MG63 (cell line): ENCODE results near the gene RAB4B. TPM values are rescaled to one million over a fixed set of nuclear protein-coding genes. Genes with fewer than 3 reads are reported as not detected.

Source experiments
- DNase-seq: peaks from one replicate; pipeline ENCODE4 v3.0.0-alpha.2; 2020
- H3K27me3 ChIP-seq: fragments of 250-450 bp; sonication (Bioruptor Pico); 2 replicates; pipeline ENCODE4 v1.5.1; 2020; ENCODE audit warnings: mild to moderate bottlenecking, moderate library complexity
- H3K36me3 ChIP-seq: fragments of 250-450 bp; sonication (Bioruptor Pico); 2 replicates; pipeline ENCODE4 v1.5.1; 2020; ENCODE audit warnings: mild to moderate bottlenecking, moderate library complexity
- H3K4me3 ChIP-seq: fragments of 250-450 bp; sonication (Bioruptor Pico); 2 replicates; pipeline ENCODE4 v1.5.1; 2020; ENCODE audit warnings: mild to moderate bottlenecking, moderate library complexity
- H3K9me3 ChIP-seq: fragments of 250-450 bp; sonication (Bioruptor Pico); 2 replicates; pipeline ENCODE4 v1.5.1; 2020; ENCODE audit warnings: mild to moderate bottlenecking, moderate library complexity
- total RNA-seq: library from RNA; depleted of rRNA; stranded (reverse); fragments of >200 nt; shearing (Covaris generic); gene quantifications from 2 replicates; pipeline ENCODE4 v1.2.3, GENCODE V29; 2014; ENCODE audit warnings: low replicate concordance

Gene RAB4B
- total RNA-seq, 1 experiment from 2014 or later: 41.2 TPM

- Histone ChIP-seq H3K4me3 (no peak overlapping the region), H3K36me3 (peaks cover 10% of the 10 kb centered on the region), H3K9me3 (no peaks in the 10 kb centered on the region), H3K27me3 (no peaks in the 10 kb centered on the region)
- DNase-seq: no peak
Measured at GRCh38 chr19:40744554-40745401, 33.3 kb upstream of the RAB4B start.

GRCh38 chr19:40745402-40745780 lies 32.7 kb upstream of the RAB4B start:
- DNase-seq: peak; percentile 31
- H3K9me3 ChIP-seq: no peaks in the 10 kb centered on the region
- no peak overlapping the region for H3K4me3 ChIP-seq
- H3K36me3 ChIP-seq: peaks cover 6% of the 10 kb centered on the region; the same call in 1 of the 2 replicates
- no peaks in the 10 kb centered on the region for H3K27me3 ChIP-seq

- DNase-seq: no peak
- Histone ChIP-seq H3K36me3 (peaks cover 12% of the 10 kb centered on the region), H3K9me3 (no peaks in the 10 kb centered on the region), H3K4me3 (no peak overlapping the region), H3K27me3 (no peaks in the 10 kb centered on the region)
Measured at GRCh38 chr19:40747536-40747935, 30.5 kb upstream of the RAB4B start.

GRCh38 chr19:40750058-40750873 lies 27.8 kb upstream of the RAB4B start, which contains the start of gene ACTMAP:
Gene ACTMAP, minus strand, starts transcription at chr19:40750477. Its CDS starts 674 bp downstream, at chr19:40749803.
- Histone ChIP-seq H3K27me3 (no peaks in the 10 kb centered on the region), H3K36me3 (peaks cover 32% of the 10 kb centered on the region), H3K4me3 (peak within 1 kb of the TSS; percentile 84), H3K9me3 (no peaks in the 10 kb centered on the region)
- peak; percentile 99 for DNase-seq

- Histone ChIP-seq H3K9me3 (no peaks in the 10 kb centered on the region), H3K36me3 (peaks cover 40% of the 10 kb centered on the region), H3K4me3 (peak within 1 kb of the TSS; percentile 84), H3K27me3 (no peaks in the 10 kb centered on the region)
- DNase-seq: peak; percentile 99
Measured at GRCh38 chr19:40750874-40751537, 27.0 kb upstream of the RAB4B start, which contains the start of gene SNRPA. Gene SNRPA, plus strand, starts transcription at chr19:40751203. Its CDS starts 206 bp downstream, at chr19:40751409.

- no peaks in the 10 kb centered on the region for H3K27me3 ChIP-seq
- peak overlapping the region; percentile 84 for H3K4me3 ChIP-seq
- DNase-seq: no peak
- H3K9me3 ChIP-seq: no peaks in the 10 kb centered on the region
- H3K36me3 ChIP-seq: peaks cover 52% of the 10 kb centered on the region
Measured at GRCh38 chr19:40752257-40752781, 25.7 kb upstream of the RAB4B start.

- DNase-seq: no peak
- H3K36me3 ChIP-seq: peaks cover 74% of the 10 kb centered on the region
- no peak overlapping the region for H3K4me3 ChIP-seq
- H3K27me3 ChIP-seq: no peaks in the 10 kb centered on the region
- no peaks in the 10 kb centered on the region for H3K9me3 ChIP-seq
Measured at GRCh38 chr19:40754611-40755247, 23.3 kb upstream of the RAB4B start.

- Histone ChIP-seq H3K4me3 (no peak overlapping the region), H3K36me3 (peaks cover 79% of the 10 kb centered on the region), H3K9me3 (no peaks in the 10 kb centered on the region), H3K27me3 (no peaks in the 10 kb centered on the region)
- DNase-seq: no peak
Measured at GRCh38 chr19:40755248-40755624, 22.8 kb upstream of the RAB4B start.

GRCh38 chr19:40755791-40756190 lies 22.3 kb upstream of the RAB4B start:
- Histone ChIP-seq H3K27me3 (no peaks in the 10 kb centered on the region), H3K9me3 (no peaks in the 10 kb centered on the region), H3K4me3 (no peak overlapping the region), H3K36me3 (peaks cover 85% of the 10 kb centered on the region)
- DNase-seq: no peak

- Histone ChIP-seq H3K9me3 (no peaks in the 10 kb centered on the region), H3K4me3 (no peak overlapping the region), H3K36me3 (peaks cover 89% of the 10 kb centered on the region), H3K27me3 (no peaks in the 10 kb centered on the region)
- DNase-seq: no peak
Measured at GRCh38 chr19:40756502-40757110, 21.4 kb upstream of the RAB4B start.

GRCh38 chr19:40758491-40758890 lies 19.6 kb upstream of the RAB4B start:
- no peak for DNase-seq
- peaks cover 92% of the 10 kb centered on the region for H3K36me3 ChIP-seq

GRCh38 chr19:40759352-40759751 lies 18.7 kb upstream of the RAB4B start:
- H3K27me3 ChIP-seq: no peaks in the 10 kb centered on the region
- no peak overlapping the region for H3K4me3 ChIP-seq
- H3K9me3 ChIP-seq: no peaks in the 10 kb centered on the region
- peaks cover 94% of the 10 kb centered on the region for H3K36me3 ChIP-seq
- no peak for DNase-seq

More at GRCh38 chr19:40758491-40758890, 19.6 kb upstream of the RAB4B start:
- Histone ChIP-seq H3K4me3 (no peak overlapping the region), H3K9me3 (no peaks in the 10 kb centered on the region), H3K27me3 (no peaks in the 10 kb centered on the region)

GRCh38 chr19:40762754-40763470 lies 15.1 kb upstream of the RAB4B start:
- peaks cover 90% of the 10 kb centered on the region for H3K36me3 ChIP-seq
- no peak overlapping the region for H3K4me3 ChIP-seq
- no peaks in the 10 kb centered on the region for H3K27me3 ChIP-seq
- DNase-seq: no peak
- H3K9me3 ChIP-seq: no peaks in the 10 kb centered on the region

GRCh38 chr19:40763526-40763925 lies 14.5 kb upstream of the RAB4B start:
- no peaks in the 10 kb centered on the region for H3K9me3 ChIP-seq
- no peak for DNase-seq
- H3K4me3 ChIP-seq: no peak overlapping the region
- H3K36me3 ChIP-seq: peaks cover 84% of the 10 kb centered on the region
- no peaks in the 10 kb centered on the region for H3K27me3 ChIP-seq

GRCh38 chr19:40763963-40764362 lies 14.1 kb upstream of the RAB4B start:
- H3K27me3 ChIP-seq: no peaks in the 10 kb centered on the region
- DNase-seq: no peak
- peaks cover 80% of the 10 kb centered on the region for H3K36me3 ChIP-seq
- H3K9me3 ChIP-seq: no peaks in the 10 kb centered on the region
- H3K4me3 ChIP-seq: no peak overlapping the region
